H1 (cell line): ENCODE measurements around the gene XPNPEP1. TPM values are rescaled to one million over a fixed set of nuclear protein-coding genes. Genes with fewer than 3 reads are reported as not detected.

Experiments
- CBX5 ChIP-seq: fragments of 300-800, 300-1000 bp; sonication (generic); IDR thresholded peaks from 2 replicates; pipeline ENCODE4 v1.7.1; 2016; ENCODE audit warnings: antibody characterized with exemption, low read length, low read depth
- CEBPB ChIP-seq: IDR thresholded peaks from 2 replicates; pipeline ENCODE4 v1.6.1; 2012; ENCODE audit warnings: low read depth, low read length
- GTF2F1 ChIP-seq: IDR thresholded peaks from 2 replicates; pipeline ENCODE4 v1.6.1; 2012; ENCODE audit warnings: low read depth, low read length, improper control_type of control experiment, borderline replicate concordance
- JUN ChIP-seq: IDR thresholded peaks from 2 replicates; pipeline ENCODE4 v1.6.1; 2011; ENCODE audit warnings: low read depth, mild to moderate bottlenecking, improper control_type of control experiment, low read length
- SP1 ChIP-seq: IDR thresholded peaks from 2 replicates; pipeline ENCODE4 v1.6.1; 2011; ENCODE audit warnings: low read depth, low read length
- TEAD4 ChIP-seq: IDR thresholded peaks from 2 replicates; pipeline ENCODE4 v1.6.1; 2012; ENCODE audit warnings: low read depth, low read length, inconsistent platforms, mixed read lengths
- polyA plus RNA-seq, 7 experiments: library from polyadenylated mRNA; depleted of rRNA in 3 of 7; stranded (reverse) in 5 of 7; unstranded in 2 of 7; fragments of >200 nt in 5 of 7; fragments of 200-250 nt in 2 of 7; gene quantifications; 1 replicate in 5 of 7; 2 replicates in 1 of 7; 4 replicates in 1 of 7; pipeline versions ENCODE4 v1.2.1 to v1.2.3, GENCODE V29; 2011 to 2013; ENCODE audit warnings: missing spikeins in 2 of 7, mixed read lengths in 2 of 7
- total RNA-seq: library from RNA; stranded (reverse); fragmentation: NEBNext Ultra II Directional; extraction: Animal tissue kit (Norgen Biotek cat#: 25700); gene quantifications from 2 replicates; pipeline ENCODE4 v1.2.1, GENCODE V29; 2021
- TF ChIP-seq, protein P1 (sequence below): fragments of 300-600 bp; sonication (generic); IDR thresholded peaks from 2 replicates; pipeline ENCODE4 v1.7.1; 2012; ENCODE audit warnings: low read length, moderate library complexity, mild to moderate bottlenecking, inconsistent platforms; ENCODE audit not compliant: insufficient replicate concordance
- TF ChIP-seq, protein P2 (sequence below), 3 experiments: IDR thresholded peaks; 1 replicate in 2 of 3; 2 replicates in 1 of 3; pipeline versions ENCODE4 v1.5.1 to v1.6.1; 2011; ENCODE audit warnings: low read length in 3 of 3, mild to moderate bottlenecking in 3 of 3, inconsistent platforms in 2 of 3, low read depth in 1 of 3, moderate library complexity in 1 of 3; ENCODE audit not compliant: insufficient read depth in 1 of 3; ENCODE audit errors: control extremely low read depth in 1 of 3
- TF ChIP-seq, protein P3 (sequence below): IDR thresholded peaks from 2 replicates; pipeline ENCODE4 v1.6.1; 2011; ENCODE audit warnings: low read length, improper control_type of control experiment

The XPNPEP1 gene
- total and polyA plus RNA-seq, 2 of the 8 experiments (the other 6 are each of a cell fraction or from before 2014, with no cell fraction given): 61.1 to 201 TPM

DNA sequence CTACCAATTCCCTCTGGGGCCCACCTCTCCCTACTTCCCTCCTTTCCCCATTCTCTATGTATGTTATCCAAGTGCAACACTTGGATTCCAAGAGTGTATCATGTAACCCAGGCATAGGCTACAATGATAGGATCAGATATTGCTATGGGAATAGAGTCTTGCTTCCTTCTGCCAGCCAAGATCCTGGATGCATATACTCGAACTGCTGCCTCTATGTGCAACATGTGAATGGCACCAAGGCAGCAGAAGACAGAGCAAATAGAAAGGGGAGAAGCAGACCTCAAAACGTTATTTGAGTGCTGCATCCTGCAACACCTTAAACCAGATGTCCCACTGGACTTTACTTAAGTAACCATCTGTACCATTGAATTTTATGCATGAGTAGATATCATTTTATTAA lies 3.5 kb upstream of the XPNPEP1 start (continued):
- TF ChIP-seq, protein P1, sequence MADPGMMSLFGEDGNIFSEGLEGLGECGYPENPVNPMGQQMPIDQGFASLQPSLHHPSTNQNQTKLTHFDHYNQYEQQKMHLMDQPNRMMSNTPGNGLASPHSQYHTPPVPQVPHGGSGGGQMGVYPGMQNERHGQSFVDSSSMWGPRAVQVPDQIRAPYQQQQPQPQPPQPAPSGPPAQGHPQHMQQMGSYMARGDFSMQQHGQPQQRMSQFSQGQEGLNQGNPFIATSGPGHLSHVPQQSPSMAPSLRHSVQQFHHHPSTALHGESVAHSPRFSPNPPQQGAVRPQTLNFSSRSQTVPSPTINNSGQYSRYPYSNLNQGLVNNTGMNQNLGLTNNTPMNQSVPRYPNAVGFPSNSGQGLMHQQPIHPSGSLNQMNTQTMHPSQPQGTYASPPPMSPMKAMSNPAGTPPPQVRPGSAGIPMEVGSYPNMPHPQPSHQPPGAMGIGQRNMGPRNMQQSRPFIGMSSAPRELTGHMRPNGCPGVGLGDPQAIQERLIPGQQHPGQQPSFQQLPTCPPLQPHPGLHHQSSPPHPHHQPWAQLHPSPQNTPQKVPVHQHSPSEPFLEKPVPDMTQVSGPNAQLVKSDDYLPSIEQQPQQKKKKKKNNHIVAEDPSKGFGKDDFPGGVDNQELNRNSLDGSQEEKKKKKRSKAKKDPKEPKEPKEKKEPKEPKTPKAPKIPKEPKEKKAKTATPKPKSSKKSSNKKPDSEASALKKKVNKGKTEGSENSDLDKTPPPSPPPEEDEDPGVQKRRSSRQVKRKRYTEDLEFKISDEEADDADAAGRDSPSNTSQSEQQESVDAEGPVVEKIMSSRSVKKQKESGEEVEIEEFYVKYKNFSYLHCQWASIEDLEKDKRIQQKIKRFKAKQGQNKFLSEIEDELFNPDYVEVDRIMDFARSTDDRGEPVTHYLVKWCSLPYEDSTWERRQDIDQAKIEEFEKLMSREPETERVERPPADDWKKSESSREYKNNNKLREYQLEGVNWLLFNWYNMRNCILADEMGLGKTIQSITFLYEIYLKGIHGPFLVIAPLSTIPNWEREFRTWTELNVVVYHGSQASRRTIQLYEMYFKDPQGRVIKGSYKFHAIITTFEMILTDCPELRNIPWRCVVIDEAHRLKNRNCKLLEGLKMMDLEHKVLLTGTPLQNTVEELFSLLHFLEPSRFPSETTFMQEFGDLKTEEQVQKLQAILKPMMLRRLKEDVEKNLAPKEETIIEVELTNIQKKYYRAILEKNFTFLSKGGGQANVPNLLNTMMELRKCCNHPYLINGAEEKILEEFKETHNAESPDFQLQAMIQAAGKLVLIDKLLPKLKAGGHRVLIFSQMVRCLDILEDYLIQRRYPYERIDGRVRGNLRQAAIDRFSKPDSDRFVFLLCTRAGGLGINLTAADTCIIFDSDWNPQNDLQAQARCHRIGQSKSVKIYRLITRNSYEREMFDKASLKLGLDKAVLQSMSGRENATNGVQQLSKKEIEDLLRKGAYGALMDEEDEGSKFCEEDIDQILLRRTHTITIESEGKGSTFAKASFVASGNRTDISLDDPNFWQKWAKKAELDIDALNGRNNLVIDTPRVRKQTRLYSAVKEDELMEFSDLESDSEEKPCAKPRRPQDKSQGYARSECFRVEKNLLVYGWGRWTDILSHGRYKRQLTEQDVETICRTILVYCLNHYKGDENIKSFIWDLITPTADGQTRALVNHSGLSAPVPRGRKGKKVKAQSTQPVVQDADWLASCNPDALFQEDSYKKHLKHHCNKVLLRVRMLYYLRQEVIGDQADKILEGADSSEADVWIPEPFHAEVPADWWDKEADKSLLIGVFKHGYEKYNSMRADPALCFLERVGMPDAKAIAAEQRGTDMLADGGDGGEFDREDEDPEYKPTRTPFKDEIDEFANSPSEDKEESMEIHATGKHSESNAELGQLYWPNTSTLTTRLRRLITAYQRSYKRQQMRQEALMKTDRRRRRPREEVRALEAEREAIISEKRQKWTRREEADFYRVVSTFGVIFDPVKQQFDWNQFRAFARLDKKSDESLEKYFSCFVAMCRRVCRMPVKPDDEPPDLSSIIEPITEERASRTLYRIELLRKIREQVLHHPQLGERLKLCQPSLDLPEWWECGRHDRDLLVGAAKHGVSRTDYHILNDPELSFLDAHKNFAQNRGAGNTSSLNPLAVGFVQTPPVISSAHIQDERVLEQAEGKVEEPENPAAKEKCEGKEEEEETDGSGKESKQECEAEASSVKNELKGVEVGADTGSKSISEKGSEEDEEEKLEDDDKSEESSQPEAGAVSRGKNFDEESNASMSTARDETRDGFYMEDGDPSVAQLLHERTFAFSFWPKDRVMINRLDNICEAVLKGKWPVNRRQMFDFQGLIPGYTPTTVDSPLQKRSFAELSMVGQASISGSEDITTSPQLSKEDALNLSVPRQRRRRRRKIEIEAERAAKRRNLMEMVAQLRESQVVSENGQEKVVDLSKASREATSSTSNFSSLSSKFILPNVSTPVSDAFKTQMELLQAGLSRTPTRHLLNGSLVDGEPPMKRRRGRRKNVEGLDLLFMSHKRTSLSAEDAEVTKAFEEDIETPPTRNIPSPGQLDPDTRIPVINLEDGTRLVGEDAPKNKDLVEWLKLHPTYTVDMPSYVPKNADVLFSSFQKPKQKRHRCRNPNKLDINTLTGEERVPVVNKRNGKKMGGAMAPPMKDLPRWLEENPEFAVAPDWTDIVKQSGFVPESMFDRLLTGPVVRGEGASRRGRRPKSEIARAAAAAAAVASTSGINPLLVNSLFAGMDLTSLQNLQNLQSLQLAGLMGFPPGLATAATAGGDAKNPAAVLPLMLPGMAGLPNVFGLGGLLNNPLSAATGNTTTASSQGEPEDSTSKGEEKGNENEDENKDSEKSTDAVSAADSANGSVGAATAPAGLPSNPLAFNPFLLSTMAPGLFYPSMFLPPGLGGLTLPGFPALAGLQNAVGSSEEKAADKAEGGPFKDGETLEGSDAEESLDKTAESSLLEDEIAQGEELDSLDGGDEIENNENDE: no peak
- no peak for TF ChIP-seq CEBPB
- TF ChIP-seq GTF2F1: no peak
- TF ChIP-seq JUN: no peak
- TF ChIP-seq, protein P2, sequence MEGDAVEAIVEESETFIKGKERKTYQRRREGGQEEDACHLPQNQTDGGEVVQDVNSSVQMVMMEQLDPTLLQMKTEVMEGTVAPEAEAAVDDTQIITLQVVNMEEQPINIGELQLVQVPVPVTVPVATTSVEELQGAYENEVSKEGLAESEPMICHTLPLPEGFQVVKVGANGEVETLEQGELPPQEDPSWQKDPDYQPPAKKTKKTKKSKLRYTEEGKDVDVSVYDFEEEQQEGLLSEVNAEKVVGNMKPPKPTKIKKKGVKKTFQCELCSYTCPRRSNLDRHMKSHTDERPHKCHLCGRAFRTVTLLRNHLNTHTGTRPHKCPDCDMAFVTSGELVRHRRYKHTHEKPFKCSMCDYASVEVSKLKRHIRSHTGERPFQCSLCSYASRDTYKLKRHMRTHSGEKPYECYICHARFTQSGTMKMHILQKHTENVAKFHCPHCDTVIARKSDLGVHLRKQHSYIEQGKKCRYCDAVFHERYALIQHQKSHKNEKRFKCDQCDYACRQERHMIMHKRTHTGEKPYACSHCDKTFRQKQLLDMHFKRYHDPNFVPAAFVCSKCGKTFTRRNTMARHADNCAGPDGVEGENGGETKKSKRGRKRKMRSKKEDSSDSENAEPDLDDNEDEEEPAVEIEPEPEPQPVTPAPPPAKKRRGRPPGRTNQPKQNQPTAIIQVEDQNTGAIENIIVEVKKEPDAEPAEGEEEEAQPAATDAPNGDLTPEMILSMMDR (IDR thresholded peaks at IDR 0.05; ENCODE audit: control extremely low read depth in 1 of 3, insufficient read depth in 1 of 3, low read depth in 1 of 3, low read length in 3 of 3): no peak
- TF ChIP-seq, protein P3, sequence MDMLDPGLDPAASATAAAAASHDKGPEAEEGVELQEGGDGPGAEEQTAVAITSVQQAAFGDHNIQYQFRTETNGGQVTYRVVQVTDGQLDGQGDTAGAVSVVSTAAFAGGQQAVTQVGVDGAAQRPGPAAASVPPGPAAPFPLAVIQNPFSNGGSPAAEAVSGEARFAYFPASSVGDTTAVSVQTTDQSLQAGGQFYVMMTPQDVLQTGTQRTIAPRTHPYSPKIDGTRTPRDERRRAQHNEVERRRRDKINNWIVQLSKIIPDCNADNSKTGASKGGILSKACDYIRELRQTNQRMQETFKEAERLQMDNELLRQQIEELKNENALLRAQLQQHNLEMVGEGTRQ: no peak
- no peak for TF ChIP-seq TEAD4
- TF ChIP-seq CBX5: no peak
- no peak for TF ChIP-seq SP1
